D341Med (cell line): Measurements from ENCODE around the gene TDRD9.

Experiments used
- DNase-seq: peaks from one replicate; pipeline ENCODE4 v3.0.0; 2012; ENCODE audit warnings: low spot score

Gene TDRD9

DNA sequence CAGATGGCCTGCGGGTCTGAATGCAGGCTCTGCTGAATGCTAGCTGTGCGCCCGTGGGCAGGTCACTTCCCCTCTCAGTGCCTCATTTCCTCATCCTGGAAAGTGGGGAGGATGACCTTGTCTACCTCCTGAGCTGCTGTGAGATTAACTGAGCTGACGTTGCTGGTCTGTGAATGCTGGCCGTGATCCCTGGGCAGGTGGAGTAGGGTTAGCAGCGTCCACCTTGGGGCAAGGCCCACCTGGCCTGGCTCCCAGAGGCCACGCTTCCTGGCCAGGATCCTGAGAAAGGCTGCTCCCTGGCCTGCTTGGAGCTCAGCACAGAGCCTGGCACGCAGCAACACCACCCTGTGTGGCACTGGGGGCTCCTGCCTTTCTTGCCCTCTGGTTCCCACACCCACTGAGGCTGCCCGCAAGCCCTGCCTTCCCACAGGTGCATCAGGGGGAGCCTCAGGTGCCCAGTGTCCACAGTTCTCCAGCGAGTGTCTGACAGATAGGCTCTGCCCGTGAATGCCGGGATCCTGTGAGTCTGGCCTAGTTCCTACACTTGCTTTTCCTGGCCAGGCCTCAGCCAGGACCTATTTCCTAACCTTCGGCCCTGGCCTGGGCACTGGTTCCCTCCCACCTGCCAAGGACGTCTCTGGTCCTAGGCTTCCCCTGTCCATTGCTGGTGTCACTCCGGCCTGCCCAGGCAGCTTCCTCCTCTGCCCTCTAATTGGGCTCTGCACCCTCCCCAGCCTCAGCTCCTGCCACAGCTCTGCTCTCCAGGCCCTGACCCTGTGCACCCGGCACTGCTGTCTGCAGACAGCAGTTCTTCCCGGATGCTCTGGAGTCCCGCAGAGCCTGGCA is 37.2 kb upstream of the TDRD9 start:
- DNase-seq, result peak; percentile 26

GRCh38 chr14:103891667-103892215 is 36.5 kb upstream of the TDRD9 start:
- peak; percentile 27 for DNase-seq

DNA sequence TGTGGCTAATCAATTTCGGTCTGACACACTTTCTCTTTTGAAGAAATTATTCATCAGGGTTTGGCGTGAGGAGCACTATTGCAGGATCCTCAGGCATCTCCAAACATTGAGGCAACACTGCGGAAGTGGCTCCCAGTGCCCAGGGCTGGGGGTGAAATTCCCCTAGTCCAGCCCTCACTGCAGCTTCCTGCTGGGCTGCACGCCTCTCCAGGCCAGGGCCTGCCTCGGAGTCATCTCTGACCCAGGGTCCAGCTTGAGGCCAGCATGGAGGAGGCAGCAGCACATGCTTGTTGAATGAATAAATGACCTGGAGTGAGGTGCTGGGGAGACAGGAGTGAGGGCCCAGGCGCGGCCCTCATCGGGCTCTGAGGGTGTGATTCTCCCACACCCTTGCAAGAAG is 36.0 kb upstream of the TDRD9 start:
- peak; percentile 11 for DNase-seq

GRCh38 chr14:103894034-103894722 is 34.1 kb upstream of the TDRD9 start:
- DNase-seq, result peak; percentile 29

- DNase-seq, result peak; percentile 20
These were observed 33.6 kb upstream of the TDRD9 start for GRCh38 chr14:103894723-103895059.

GRCh38 chr14:103896578-103896977 is 31.7 kb upstream of the TDRD9 start:
- peak; percentile 31 for DNase-seq

GRCh38 chr14:103897075-103897947 is 30.9 kb upstream of the TDRD9 start:
- peak; percentile 22 for DNase-seq

- no peak for DNase-seq
These were observed 30.1 kb upstream of the TDRD9 start for GRCh38 chr14:103898204-103898603.

DNA sequence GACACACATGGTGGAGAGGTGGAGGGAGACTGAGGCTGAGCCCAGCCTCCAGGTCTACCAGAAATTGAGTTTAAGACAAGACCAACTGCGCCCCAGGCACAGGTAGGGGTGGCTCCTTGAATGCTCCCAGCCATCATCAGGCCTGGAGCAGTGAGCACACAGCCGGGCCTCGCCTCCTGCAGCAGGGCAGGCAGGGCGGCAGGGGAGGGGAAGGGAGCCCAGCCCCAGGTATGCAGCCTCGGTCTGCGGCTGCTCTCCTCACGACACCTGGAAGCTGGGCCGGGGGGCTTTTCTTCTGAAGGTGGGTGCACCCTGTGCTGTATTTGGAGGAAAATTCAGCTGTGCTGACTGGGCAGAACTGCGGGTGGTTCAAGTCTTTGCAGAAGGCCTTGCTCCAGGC is 29.5 kb upstream of the TDRD9 start:
- DNase-seq, result peak; percentile 22

- DNase-seq, result peak; percentile 29
These were observed 28.9 kb upstream of the TDRD9 start for GRCh38 chr14:103899316-103899715.

GRCh38 chr14:103899833-103900232 is 28.4 kb upstream of the TDRD9 start:
- DNase-seq, result peak; percentile 26

DNA sequence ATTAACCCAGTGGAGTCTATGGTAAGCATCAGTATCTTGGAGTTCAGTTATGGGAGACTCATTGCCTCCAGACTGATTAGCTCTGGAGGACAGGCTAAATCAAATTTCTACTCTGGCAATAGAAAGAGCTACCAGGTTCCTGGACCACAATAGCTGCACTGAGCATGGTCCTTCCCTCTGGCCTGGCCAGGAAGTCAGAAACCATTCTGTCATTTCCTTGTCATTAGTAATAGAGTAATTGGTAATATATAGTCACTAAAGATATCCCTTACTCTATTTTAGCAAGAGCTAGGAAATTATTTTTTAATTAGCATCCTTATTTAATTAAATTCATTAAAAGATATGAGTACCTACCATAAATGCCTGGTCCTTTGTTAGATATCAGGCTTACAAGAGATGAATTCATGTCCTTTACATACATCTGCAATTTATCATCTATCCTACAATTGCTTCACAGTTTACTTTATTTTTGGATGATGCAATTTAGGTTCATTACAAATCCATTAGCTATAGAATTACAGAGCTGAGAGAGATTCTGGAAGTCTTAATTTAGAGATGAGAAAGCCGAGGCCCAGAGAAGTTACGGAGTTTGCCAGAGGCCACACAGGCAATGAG is 23.7 kb upstream of the TDRD9 start:
- DNase-seq, result no peak

DNA sequence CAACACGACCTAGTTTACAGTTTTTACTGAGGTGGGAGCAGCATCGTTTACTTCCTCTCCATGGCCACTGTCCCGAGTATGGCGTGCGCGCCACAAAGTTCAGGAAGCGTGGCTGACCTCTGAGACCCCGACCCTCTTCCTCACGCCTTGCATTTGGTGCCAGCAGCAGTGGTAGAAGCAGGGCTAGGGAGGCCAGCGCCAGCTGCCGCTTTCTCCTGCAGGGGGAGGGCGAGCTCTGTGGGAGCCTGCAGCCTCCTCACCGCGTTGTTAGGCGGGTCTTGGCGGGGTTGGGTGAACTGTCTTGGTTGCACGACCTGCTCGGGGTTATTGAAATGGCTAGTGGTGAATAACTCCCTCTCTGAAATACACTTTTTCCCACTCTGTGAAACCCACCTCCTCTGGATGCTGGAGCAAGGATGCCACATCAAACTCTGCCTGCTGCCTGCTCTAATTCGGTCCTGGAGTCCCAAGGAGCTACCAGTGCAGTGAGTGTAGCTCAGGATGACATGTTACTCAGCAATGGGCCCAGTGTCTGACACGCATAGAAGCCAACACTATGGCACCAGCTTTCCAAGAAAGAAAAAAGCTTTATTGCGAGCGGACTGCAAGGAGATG is 22.3 kb upstream of the TDRD9 start:
- peak; percentile 74 for DNase-seq

DNA sequence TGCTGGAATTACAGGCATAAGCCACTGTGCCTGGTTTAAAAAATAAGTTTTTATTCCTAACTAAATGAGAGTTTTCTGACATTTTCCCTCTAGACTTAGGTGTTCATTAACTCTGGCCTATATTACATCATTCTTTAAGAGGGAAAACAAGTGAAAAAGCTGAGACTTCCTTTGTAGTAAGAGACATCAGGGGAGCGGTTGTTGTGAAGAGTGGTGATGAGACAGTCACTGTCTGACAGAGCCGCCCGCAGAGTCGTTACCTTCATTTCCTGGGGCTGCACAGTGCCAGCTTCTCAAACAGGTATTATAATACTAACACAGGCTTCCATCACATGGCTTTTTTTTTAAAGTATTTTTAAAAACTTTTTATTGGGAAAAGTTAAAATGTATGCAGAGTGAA is 19.7 kb upstream of the TDRD9 start:
- DNase-seq, result no peak

- peak; percentile 29 for DNase-seq
These were observed 18.6 kb upstream of the TDRD9 start for GRCh38 chr14:103909531-103910261.

DNA sequence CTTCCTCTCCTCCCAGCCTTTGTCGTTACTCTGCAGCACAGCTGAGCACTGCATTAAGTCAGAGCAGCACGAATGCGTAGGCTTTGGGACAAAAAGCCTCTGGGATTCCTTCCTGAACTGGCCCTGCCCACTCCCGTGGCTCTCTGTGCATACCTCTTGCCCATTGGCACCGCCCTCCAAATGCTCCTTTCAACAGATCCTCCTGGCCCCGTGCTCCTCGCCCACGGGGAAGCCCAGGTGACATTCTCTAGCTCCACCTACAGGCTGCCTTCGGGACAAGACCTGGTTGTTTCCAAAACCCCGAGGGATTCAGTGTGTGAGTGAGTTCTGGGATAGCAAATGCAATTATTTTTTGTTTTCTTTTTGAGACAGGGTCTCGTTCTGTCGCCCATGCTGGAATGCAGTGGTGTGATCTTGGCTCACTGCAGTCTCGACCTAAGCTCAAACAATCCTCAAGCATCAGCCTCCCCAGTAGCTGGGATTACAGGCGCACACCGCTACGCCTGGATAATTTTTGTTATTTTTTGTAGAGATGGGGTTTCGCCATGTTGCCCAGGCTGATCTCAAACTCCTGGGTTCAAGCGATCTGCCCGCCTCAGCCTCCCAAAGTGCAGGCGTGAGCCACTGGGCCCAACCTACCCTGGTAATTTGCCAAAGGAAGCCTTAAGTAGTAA is 17.9 kb upstream of the TDRD9 start:
- peak; percentile 85 for DNase-seq

DNA sequence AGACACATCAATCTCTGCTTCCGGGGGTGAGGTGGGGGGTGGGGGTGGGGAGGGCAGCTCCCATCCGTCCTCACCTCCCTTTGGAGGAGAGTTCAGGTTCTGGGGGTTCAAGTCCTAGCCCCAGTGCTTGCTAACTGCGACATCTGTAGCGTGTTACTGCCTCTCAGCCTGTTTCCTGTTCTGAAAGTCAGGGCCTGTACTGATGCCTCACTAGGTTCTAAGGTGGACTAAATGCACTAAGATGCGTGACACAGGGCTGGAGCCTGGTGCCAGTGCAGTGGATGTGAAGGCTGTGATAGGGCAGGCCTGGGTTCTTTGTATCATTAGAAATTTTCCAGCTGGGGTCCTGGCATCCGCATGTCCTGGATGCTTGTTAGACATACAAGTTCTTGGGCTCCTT is 17.3 kb upstream of the TDRD9 start:
- no peak for DNase-seq

- no peak for DNase-seq
These were observed 12.6 kb upstream of the TDRD9 start for GRCh38 chr14:103915616-103916015.

GRCh38 chr14:103916636-103917262 is 11.5 kb upstream of the TDRD9 start:
- no peak for DNase-seq
